Ishikawa (cell line): Measurements from ENCODE around the gene NKX1-2.

Source experiments
- CEBPB ChIP-seq: IDR thresholded peaks from 2 replicates; pipeline ENCODE4 v1.6.1; 2012
- CREB1 ChIP-seq: IDR thresholded peaks from 2 replicates; pipeline ENCODE4 v1.6.1; 2012; ENCODE audit warnings: low read depth
- TAF1 ChIP-seq: IDR thresholded peaks from 2 replicates; pipeline ENCODE4 v1.6.1; 2012; ENCODE audit warnings: low read depth, mild to moderate bottlenecking
- TF ChIP-seq, protein P1 (sequence below): IDR thresholded peaks from 2 replicates; pipeline ENCODE4 v1.6.1; 2012

DNA sequence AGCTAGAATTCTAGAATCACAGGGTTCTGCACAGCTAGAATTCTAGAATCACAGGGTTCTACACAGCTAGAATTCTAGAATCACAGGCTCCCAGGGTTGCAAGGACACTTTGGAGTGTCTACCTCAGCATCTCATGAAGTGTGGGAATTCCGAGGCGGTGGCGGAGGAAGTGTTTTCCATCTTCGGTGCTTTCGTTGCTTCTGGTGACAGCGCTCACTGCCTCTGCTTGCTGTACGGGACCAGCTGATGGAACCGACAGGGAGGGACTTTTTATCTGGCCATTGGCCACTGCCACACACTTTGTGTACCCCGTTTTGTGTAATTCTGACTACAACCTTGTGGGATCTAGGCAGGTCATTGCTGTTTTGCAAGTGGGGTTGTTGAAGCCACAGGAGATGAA, 41.3 kb upstream of the NKX1-2 start:
- no peak for TF ChIP-seq CEBPB
- TF ChIP-seq, protein P1, sequence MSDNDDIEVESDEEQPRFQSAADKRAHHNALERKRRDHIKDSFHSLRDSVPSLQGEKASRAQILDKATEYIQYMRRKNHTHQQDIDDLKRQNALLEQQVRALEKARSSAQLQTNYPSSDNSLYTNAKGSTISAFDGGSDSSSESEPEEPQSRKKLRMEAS, result no peak
- TF ChIP-seq TAF1, result no peak
- TF ChIP-seq CREB1, result no peak
